Left renal pelvis (tissue), 4 donors: ENCODE data around the gene CLPX. TPM values are rescaled to one million over a fixed set of nuclear protein-coding genes. Genes with fewer than 3 reads are reported as not detected.
"Not testable (repeated sequence)": the region's sequence is repeated elsewhere in the genome, so short reads cannot be mapped to it uniquely, and the experiment has no call there.

ENCODE experiments used
- DNase-seq, 4 donors: peaks; one replicate each; pipeline ENCODE4 v3.0.0-alpha.2; 2013; ENCODE audit warnings: low read depth in 4 of 4, low spot score in 3 of 4
- polyA plus RNA-seq, 4 donors: library from polyadenylated mRNA; unstranded; fragments of 120-200 nt; gene quantifications; one replicate each; pipeline ENCODE4 v1.2.1, GENCODE V29; 2013; ENCODE audit not compliant: insufficient read length in 4 of 4

The CLPX gene
- polyA plus RNA-seq, 4 donors: 50.8 to 73.0 (median 71.4) TPM

- no peak for DNase-seq
These were observed 22.2 kb upstream of the CLPX start for GRCh38 chr15:65207280-65207840.

- no peak for DNase-seq
These were observed 21.6 kb upstream of the CLPX start for GRCh38 chr15:65206750-65207149.

GRCh38 chr15:65204931-65205660 lies 20.0 kb upstream of the CLPX start:
- DNase-seq: no peak

- no peak for DNase-seq
These were observed 19.2 kb upstream of the CLPX start for GRCh38 chr15:65204236-65204930.

GRCh38 chr15:65201918-65202317 lies 16.8 kb upstream of the CLPX start:
- no peak for DNase-seq

- no peak for DNase-seq
These were observed 13.4 kb upstream of the CLPX start for GRCh38 chr15:65198571-65198970.

GRCh38 chr15:65197337-65197645 lies 12.1 kb upstream of the CLPX start:
- no peak for DNase-seq

- no peak for DNase-seq
These were observed 11.6 kb upstream of the CLPX start for GRCh38 chr15:65196637-65197336.

- no peak for DNase-seq
These were observed 10.4 kb upstream of the CLPX start for GRCh38 chr15:65195548-65195923.

- DNase-seq: no peak
These were observed 9.8 kb upstream of the CLPX start for GRCh38 chr15:65194826-65195547.

- DNase-seq: no peak
These were observed 6.9 kb upstream of the CLPX start for GRCh38 chr15:65192016-65192415.

GRCh38 chr15:65189102-65189740 lies 4.1 kb upstream of the CLPX start:
- DNase-seq: peak in 1 of 4 donors; percentile 45

- DNase-seq: not testable (repeated sequence)
These were observed 3.3 kb upstream of the CLPX start for GRCh38 chr15:65188472-65188871.

GRCh38 chr15:65184305-65184867 lies 756 bp downstream of the CLPX start:
- peak in 2 of 4 donors; percentile 40 to 43 for DNase-seq

GRCh38 chr15:65183865-65184159 lies 1.3 kb downstream of the CLPX start:
- DNase-seq: no peak

GRCh38 chr15:65182538-65182937 lies 2.6 kb downstream of the CLPX start:
- no peak for DNase-seq

GRCh38 chr15:65181582-65182353 lies 3.4 kb downstream of the CLPX start:
- not testable (repeated sequence) for DNase-seq

GRCh38 chr15:65180167-65180566 lies 5.0 kb downstream of the CLPX start:
- no peak for DNase-seq

- DNase-seq: no peak
These were observed 7.2 kb downstream of the CLPX start for GRCh38 chr15:65177901-65178300.
